Endodermal cell (in vitro differentiated cells): Measurements from ENCODE around the gene RNF183. TPM values are rescaled to one million over a fixed set of nuclear protein-coding genes. Genes with fewer than 3 reads are reported as not detected.

Experiments used
- DNase-seq: peaks from one replicate; pipeline ENCODE4 v3.0.0-alpha.2; 2017
- H3K27ac ChIP-seq: 2 replicates; pipeline ENCODE4 v1.5.1; 2013; ENCODE audit warnings: mild to moderate bottlenecking, low read depth, low read length, moderate library complexity
- H3K27me3 ChIP-seq: 2 replicates; pipeline ENCODE4 v1.6.1; 2013; ENCODE audit warnings: mild to moderate bottlenecking, low read length, moderate library complexity; ENCODE audit not compliant: insufficient read depth, control insufficient read depth, poor library complexity, severe bottlenecking
- H3K36me3 ChIP-seq: 2 replicates; pipeline ENCODE4 v1.7.0; 2013; ENCODE audit warnings: mild to moderate bottlenecking, low read length, moderate library complexity; ENCODE audit not compliant: control insufficient read depth, insufficient read depth
- H3K4me1 ChIP-seq: one replicate; pipeline ENCODE4 v1.7.0; 2013; ENCODE audit warnings: low read length; ENCODE audit not compliant: control insufficient read depth, insufficient read depth
- H3K4me3 ChIP-seq: 2 replicates; pipeline ENCODE4 v1.5.1; 2013; ENCODE audit warnings: mild to moderate bottlenecking, low read length, moderate library complexity
- H3K9ac ChIP-seq: 2 replicates; pipeline ENCODE4 v1.6.1; 2013; ENCODE audit warnings: mild to moderate bottlenecking, low read length, moderate library complexity; ENCODE audit not compliant: poor library complexity, severe bottlenecking; ENCODE audit errors: extremely low read depth
- H3K9me3 ChIP-seq: 2 replicates; pipeline ENCODE4 v1.6.1; 2013; ENCODE audit warnings: mild to moderate bottlenecking, low read length, moderate library complexity; ENCODE audit not compliant: control insufficient read depth
- H3K27ac Mint-ChIP-seq: 2 replicates; pipeline ENCODE4 v1.8.0; 2020; ENCODE audit warnings: mixed read lengths
- H3K27me3 Mint-ChIP-seq: 2 replicates; pipeline ENCODE4 v1.8.0; 2021; ENCODE audit warnings: mild to moderate bottlenecking, mixed read lengths; ENCODE audit not compliant: insufficient read depth
- H3K36me3 Mint-ChIP-seq: 2 replicates; pipeline ENCODE4 v1.8.0; 2020; ENCODE audit warnings: low read depth, mixed read lengths
- H3K4me1 Mint-ChIP-seq: 2 replicates; pipeline ENCODE4 v1.8.0; 2020; ENCODE audit warnings: mixed read lengths
- H3K4me3 Mint-ChIP-seq: 2 replicates; pipeline ENCODE4 v1.8.0; 2020; ENCODE audit warnings: mild to moderate bottlenecking, moderate library complexity, mixed read lengths
- H3K9me3 Mint-ChIP-seq: 2 replicates; pipeline ENCODE4 v1.8.0; 2020; ENCODE audit warnings: mild to moderate bottlenecking, mixed read lengths
- CTCF ChIP-seq: fragments of 200-600 bp; sonication (generic); conservative IDR thresholded peaks from 2 replicates; pipeline ENCODE4 v1.5.0; 2021; ENCODE audit warnings: antibody characterized with exemption, mild to moderate bottlenecking
- WGBS, 2 experiments: methylation state at CpG; one replicate each; pipeline versions ENCODE4 v1.1.5 to v1.1.7; 2013; ENCODE audit warnings: missing lambda C conversion rate in 2 of 2, mixed read lengths in 1 of 2; ENCODE audit not compliant: insufficient coverage in 1 of 2, insufficient read length in 1 of 2; 5-methylcytosine and 5-hydroxymethylcytosine counted together
- total RNA-seq, 2 donors: library from RNA; stranded (reverse); fragmentation: NEBNext Ultra II Directional in 1 of 2; extraction: Animal tissue kit (Norgen Biotek cat#: 25700) in 1 of 2; gene quantifications; 2 replicates in 1 of 2; 3 replicates in 1 of 2; pipeline ENCODE4 v1.2.1, GENCODE V29; 2021

The RNF183 gene
- total RNA-seq, 2 donors from 2014 or later, result 0.48 to 0.97 TPM

GRCh38 chr9:113299800-113300292, 3.3 kb downstream of the RNF183 start:
- H3K27me3 Mint-ChIP-seq, result no peaks in the 10 kb centered on the region
- H3K4me3 Mint-ChIP-seq, result no peak overlapping the region
- no peaks in the 10 kb centered on the region for H3K36me3 Mint-ChIP-seq
- Histone ChIP-seq H3K9ac (no peak overlapping the region), H3K4me3 (no peak overlapping the region), H3K4me1 (no peaks in the 10 kb centered on the region), H3K36me3 (no peaks in the 10 kb centered on the region), H3K27ac (no peak overlapping the region), H3K9me3 (no peaks in the 10 kb centered on the region), H3K27me3 (no peaks in the 10 kb centered on the region)
- H3K4me1 Mint-ChIP-seq, result peaks cover 5% of the 10 kb centered on the region
- no peaks in the 10 kb centered on the region for H3K9me3 Mint-ChIP-seq
- no peak overlapping the region for H3K27ac Mint-ChIP-seq
- DNase-seq, result no peak
- 90 to 94% methylated on average over 5 to 8 of the region's 8 CpGs for WGBS, 2 experiments
- no peak for TF ChIP-seq CTCF

GRCh38 chr9:113298924-113299770, 4.0 kb downstream of the RNF183 start:
- DNase-seq, result no peak
- WGBS, 2 experiments, result 92 to 93% methylated on average over 9 to 15 of the region's 15 CpGs
- no peak overlapping the region for H3K4me3 ChIP-seq
- no peak overlapping the region for H3K27ac ChIP-seq
- no peaks in the 10 kb centered on the region for H3K9me3 ChIP-seq
- peaks cover 5% of the 10 kb centered on the region for H3K4me1 Mint-ChIP-seq
- no peaks in the 10 kb centered on the region for H3K36me3 ChIP-seq
- H3K27me3 ChIP-seq, result no peaks in the 10 kb centered on the region
- H3K9ac ChIP-seq, result no peak overlapping the region
- H3K27me3 Mint-ChIP-seq, result no peaks in the 10 kb centered on the region
- no peak for TF ChIP-seq CTCF
- H3K4me3 Mint-ChIP-seq, result no peak overlapping the region
- no peaks in the 10 kb centered on the region for H3K4me1 ChIP-seq
- no peaks in the 10 kb centered on the region for H3K9me3 Mint-ChIP-seq
- H3K36me3 Mint-ChIP-seq, result no peaks in the 10 kb centered on the region
- H3K27ac Mint-ChIP-seq, result no peak overlapping the region

- H3K36me3 Mint-ChIP-seq, result peaks cover 4% of the 10 kb centered on the region
- 93 to 98% methylated on average over 4 to 8 of the region's 8 CpGs for WGBS, 2 experiments
- DNase-seq, result no peak
These were observed 4.9 kb downstream of the RNF183 start for GRCh38 chr9:113298311-113298710.

More at GRCh38 chr9:113298311-113298710, 4.9 kb downstream of the RNF183 start:
- H3K4me1 ChIP-seq, result no peaks in the 10 kb centered on the region
- H3K4me3 ChIP-seq, result no peak overlapping the region
- H3K4me1 Mint-ChIP-seq, result peaks cover 5% of the 10 kb centered on the region
- no peak overlapping the region for H3K4me3 Mint-ChIP-seq
- H3K9me3 ChIP-seq, result no peaks in the 10 kb centered on the region
- TF ChIP-seq CTCF, result no peak
- H3K27me3 ChIP-seq, result no peaks in the 10 kb centered on the region
- no peak overlapping the region for H3K9ac ChIP-seq
- H3K36me3 ChIP-seq, result peaks cover 8% of the 10 kb centered on the region
- H3K27ac Mint-ChIP-seq, result no peak overlapping the region
- no peaks in the 10 kb centered on the region for H3K9me3 Mint-ChIP-seq
- H3K27ac ChIP-seq, result no peak overlapping the region
- no peaks in the 10 kb centered on the region for H3K27me3 Mint-ChIP-seq
